CD14-positive monocyte (primary cell): Measurements from ENCODE around the gene ITPR3. TPM values are rescaled to one million over a fixed set of nuclear protein-coding genes. Genes with fewer than 3 reads are reported as not detected.
A peak's percentile ranks its signal among the peaks of the same experiment; 100 is the strongest.

Source experiments
- DNase-seq, 3 donors: peaks; one replicate each; pipeline ENCODE4 v3.0.0-alpha.2; 2011 to 2022
- H2AFZ ChIP-seq: 2 replicates; pipeline ENCODE4 v1.6.0; 2012; ENCODE audit warnings: mild to moderate bottlenecking, low read depth, low read length, inconsistent platforms; ENCODE audit not compliant: insufficient read depth, poor library complexity, severe bottlenecking
- H3K27ac ChIP-seq, 2 donors: 1 replicate in 1 of 2; 2 replicates in 1 of 2; pipeline ENCODE4 v1.5.1; 2012 to 2013; ENCODE audit warnings: low read length in 2 of 2, control low read depth in 1 of 2, inconsistent platforms in 1 of 2, low read depth in 1 of 2, mild to moderate bottlenecking in 1 of 2
- H3K27me3 ChIP-seq, 2 donors: one replicate each; pipeline versions ENCODE4 v1.6.0 to v1.6.1; 2011 to 2013; ENCODE audit warnings: low read length in 2 of 2; ENCODE audit not compliant: control insufficient read depth in 2 of 2, insufficient read depth in 2 of 2
- H3K36me3 ChIP-seq, 2 donors: replicated peaks in 1 of 2; 1 replicate in 1 of 2; 2 replicates in 1 of 2; pipeline versions ENCODE4 v1.5.1 to v1.6.1; 2012 to 2013; ENCODE audit warnings: low read length in 2 of 2, control low read depth in 1 of 2, inconsistent platforms in 1 of 2, mild to moderate bottlenecking in 1 of 2; ENCODE audit not compliant: insufficient read depth in 2 of 2, control insufficient read depth in 1 of 2
- H3K4me1 ChIP-seq, 2 donors: 1 replicate in 1 of 2; 2 replicates in 1 of 2; pipeline versions ENCODE4 v1.5.1 to v1.6.1; 2012 to 2013; ENCODE audit warnings: low read length in 2 of 2, control low read depth in 1 of 2, inconsistent platforms in 1 of 2, mild to moderate bottlenecking in 1 of 2, moderate library complexity in 1 of 2; ENCODE audit not compliant: insufficient read depth in 2 of 2, control insufficient read depth in 1 of 2
- H3K4me2 ChIP-seq: replicated peaks from 2 replicates; pipeline ENCODE3; 2012; ENCODE audit warnings: low read length, moderate library complexity, mild to moderate bottlenecking; ENCODE audit not compliant: poor library complexity, severe bottlenecking; ENCODE audit errors: extremely low read depth
- H3K4me3 ChIP-seq, 3 experiments: fragments of 200-600 bp in 1 of 3; sonication (generic) in 1 of 3; replicated peaks in 1 of 3; 1 replicate in 2 of 3; 2 replicates in 1 of 3; pipeline ENCODE4 v1.5.1; 2011 to 2013; ENCODE audit warnings: low read length in 3 of 3, mild to moderate bottlenecking in 3 of 3, control low read depth in 2 of 3, low read depth in 2 of 3, inconsistent platforms in 1 of 3, moderate library complexity in 1 of 3
- H3K79me2 ChIP-seq: 2 replicates; pipeline ENCODE4 v1.6.0; 2012; ENCODE audit warnings: mild to moderate bottlenecking, control low read depth, inconsistent platforms, low read length, moderate library complexity; ENCODE audit not compliant: insufficient read depth
- H3K9ac ChIP-seq: 2 replicates; pipeline ENCODE4 v1.6.0; 2017; ENCODE audit warnings: low read length, mild to moderate bottlenecking; ENCODE audit not compliant: insufficient read depth, poor library complexity, severe bottlenecking
- H3K9me3 ChIP-seq, 2 donors: replicated peaks in 1 of 2; 1 replicate in 1 of 2; 2 replicates in 1 of 2; pipeline versions ENCODE4 v1.5.1 to v1.6.1; 2012 to 2013; ENCODE audit warnings: low read length in 2 of 2, control low read depth in 1 of 2; ENCODE audit not compliant: control insufficient read depth in 1 of 2, insufficient read depth in 1 of 2
- H4K20me1 ChIP-seq: 2 replicates; pipeline ENCODE4 v1.6.0; 2012; ENCODE audit warnings: mild to moderate bottlenecking, low read length, control low read depth, moderate library complexity; ENCODE audit not compliant: insufficient read depth
- H3K27ac Mint-ChIP-seq, 7 donors: one replicate each; pipeline ENCODE4 v1.8.0; 2020; ENCODE audit warnings: mild to moderate bottlenecking in 7 of 7, mixed read lengths in 7 of 7, moderate library complexity in 6 of 7, inconsistent platforms in 2 of 7
- H3K27me3 Mint-ChIP-seq, 3 donors: one replicate each; pipeline ENCODE4 v1.8.0; 2021 to 2022; ENCODE audit warnings: low read depth in 3 of 3, mild to moderate bottlenecking in 3 of 3, mixed read lengths in 3 of 3, moderate library complexity in 3 of 3, inconsistent platforms in 1 of 3
- H3K36me3 Mint-ChIP-seq, 2 donors: one replicate each; pipeline ENCODE4 v1.8.0; 2020; ENCODE audit warnings: mixed read lengths in 2 of 2, inconsistent platforms in 1 of 2, mild to moderate bottlenecking in 1 of 2
- H3K4me1 Mint-ChIP-seq: one replicate; pipeline ENCODE4 v1.8.0; 2020; ENCODE audit warnings: mild to moderate bottlenecking, mixed read lengths
- H3K4me3 Mint-ChIP-seq, 2 donors: one replicate each; pipeline ENCODE4 v1.8.0; 2020; ENCODE audit warnings: mild to moderate bottlenecking in 2 of 2, mixed read lengths in 2 of 2, moderate library complexity in 1 of 2
- H3K9me3 Mint-ChIP-seq, 7 donors: one replicate each; pipeline ENCODE4 v1.8.0; 2020 to 2022; ENCODE audit warnings: mixed read lengths in 7 of 7, mild to moderate bottlenecking in 6 of 7, moderate library complexity in 6 of 7, inconsistent platforms in 2 of 7
- WGBS: methylation state at CpG from one replicate; pipeline ENCODE4 v1.1.5; 2013; ENCODE audit warnings: missing lambda C conversion rate; ENCODE audit not compliant: insufficient coverage; 5-methylcytosine and 5-hydroxymethylcytosine counted together
- intact Hi-C, 2 donors: fragments of 100-400 bp; cut with micrococcal nuclease; formaldehyde crosslinking; loops; one replicate each; pipeline versions ENCODE4 v1.15.0 to v1.15.1; 2023
- polyA plus RNA-seq, 3 donors: library from polyadenylated mRNA; depleted of rRNA in 1 of 3; unstranded in 2 of 3; stranded (reverse) in 1 of 3; fragments of 300-500 nt in 2 of 3; fragments of >200 nt in 1 of 3; fragmentation: Illumina TruSeq in 2 of 3; gene quantifications; 1 replicate in 2 of 3; 2 replicates in 1 of 3; pipeline ENCODE4 v1.2.3, GENCODE V29; 2012 to 2021
- TF ChIP-seq, protein P1 (sequence below): fragments of 200-600 bp; IDR thresholded peaks from one replicate; pipeline ENCODE4 v1.8.0; 2022; ENCODE audit warnings: antibody characterized with exemption, mild to moderate bottlenecking

ITPR3 gene
- polyA plus RNA-seq, 3 donors, result 1.8 TPM; not detected in 2

DNA sequence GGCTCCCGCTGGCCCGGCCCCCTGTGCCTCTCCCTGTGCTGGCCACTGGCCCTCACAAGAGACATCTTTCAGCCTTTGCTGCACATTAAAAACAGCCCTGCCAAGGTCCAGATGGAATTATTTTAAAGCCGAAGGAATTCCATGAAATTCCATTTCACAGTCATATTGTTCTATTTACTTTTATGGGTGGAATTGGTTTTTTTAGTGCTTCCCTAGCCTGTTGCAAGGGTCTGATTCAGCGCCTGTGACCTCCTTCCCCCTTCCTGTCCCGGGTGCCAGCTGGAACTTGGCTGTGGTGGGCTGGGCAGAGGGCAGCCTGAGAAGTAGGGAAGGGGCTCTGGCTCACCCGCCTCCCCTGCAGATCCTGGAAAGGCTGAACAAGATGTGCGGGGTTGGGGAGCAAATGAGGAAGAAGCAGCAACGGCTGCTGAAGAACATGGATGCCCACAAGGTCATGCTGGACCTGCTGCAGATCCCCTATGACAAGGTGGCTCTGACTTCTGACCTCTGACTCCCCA lies 56.1 kb downstream of the ITPR3 start:
- Mint-ChIP-seq H3K27ac (no peak overlapping the region), H3K27me3 (peaks cover 0 to 2% (median 0%) of the 10 kb centered on the region in 3 donors), H3K36me3 (peaks cover 6 to 35% of the 10 kb centered on the region in 2 donors), H3K4me1 (no peaks in the 10 kb centered on the region), H3K4me3 (no peak overlapping the region), H3K9me3 (no peaks in the 10 kb centered on the region)
- H3K27me3 ChIP-seq, result no peaks in the 10 kb centered on the region
- H4K20me1 ChIP-seq, result no peaks in the 10 kb centered on the region
- no peak overlapping the region for H2AFZ ChIP-seq
- DNase-seq, result no peak
- 58% methylated on average over 6 of the region's 8 CpGs for WGBS
- no peaks in the 10 kb centered on the region for H3K9me3 ChIP-seq
- no peak overlapping the region for H3K27ac ChIP-seq
- H3K79me2 ChIP-seq, result no peaks in the 10 kb centered on the region
- no peak overlapping the region for H3K9ac ChIP-seq
- no peaks in the 10 kb centered on the region for H3K36me3 ChIP-seq
- no peak overlapping the region for H3K4me3 ChIP-seq
- intact Hi-C loops, result no loop called here
- H3K4me2 ChIP-seq, result no peak overlapping the region
- no peaks in the 10 kb centered on the region for H3K4me1 ChIP-seq
- TF ChIP-seq, protein P1, sequence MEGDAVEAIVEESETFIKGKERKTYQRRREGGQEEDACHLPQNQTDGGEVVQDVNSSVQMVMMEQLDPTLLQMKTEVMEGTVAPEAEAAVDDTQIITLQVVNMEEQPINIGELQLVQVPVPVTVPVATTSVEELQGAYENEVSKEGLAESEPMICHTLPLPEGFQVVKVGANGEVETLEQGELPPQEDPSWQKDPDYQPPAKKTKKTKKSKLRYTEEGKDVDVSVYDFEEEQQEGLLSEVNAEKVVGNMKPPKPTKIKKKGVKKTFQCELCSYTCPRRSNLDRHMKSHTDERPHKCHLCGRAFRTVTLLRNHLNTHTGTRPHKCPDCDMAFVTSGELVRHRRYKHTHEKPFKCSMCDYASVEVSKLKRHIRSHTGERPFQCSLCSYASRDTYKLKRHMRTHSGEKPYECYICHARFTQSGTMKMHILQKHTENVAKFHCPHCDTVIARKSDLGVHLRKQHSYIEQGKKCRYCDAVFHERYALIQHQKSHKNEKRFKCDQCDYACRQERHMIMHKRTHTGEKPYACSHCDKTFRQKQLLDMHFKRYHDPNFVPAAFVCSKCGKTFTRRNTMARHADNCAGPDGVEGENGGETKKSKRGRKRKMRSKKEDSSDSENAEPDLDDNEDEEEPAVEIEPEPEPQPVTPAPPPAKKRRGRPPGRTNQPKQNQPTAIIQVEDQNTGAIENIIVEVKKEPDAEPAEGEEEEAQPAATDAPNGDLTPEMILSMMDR, result no peak

DNA sequence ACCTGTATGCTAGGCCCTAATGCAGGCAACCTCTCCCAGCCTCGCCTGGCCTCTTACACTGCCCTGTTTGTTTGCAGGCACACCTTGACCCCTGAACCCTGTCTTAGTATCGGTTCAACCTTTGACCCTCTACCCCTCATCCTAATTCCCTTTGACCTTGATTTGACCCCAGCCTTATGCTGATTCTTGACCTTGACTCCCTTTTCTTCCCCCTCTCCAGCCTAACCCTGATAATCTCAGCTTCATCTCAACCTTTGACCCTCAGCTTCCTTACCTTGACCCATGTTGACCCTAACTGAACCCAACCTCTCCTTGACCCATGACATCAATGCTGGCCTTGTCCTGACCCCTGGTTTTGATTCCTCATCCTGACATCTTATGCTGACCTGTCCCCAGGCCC lies 56.6 kb downstream of the ITPR3 start:
- H3K36me3 Mint-ChIP-seq, result peaks cover 6 to 37% of the 10 kb centered on the region in 2 donors

More for the DNA sequence above, 56.6 kb downstream of the ITPR3 start:
- Mint-ChIP-seq H3K27me3 (peaks cover 0 to 2% (median 0%) of the 10 kb centered on the region in 3 donors), H3K27ac (peak overlapping the region in 1 of 7 donors; percentile 15), H3K4me3 (no peak overlapping the region), H3K9me3 (no peaks in the 10 kb centered on the region), H3K4me1 (no peaks in the 10 kb centered on the region)
- Histone ChIP-seq H3K36me3 (no peaks in the 10 kb centered on the region), H3K27me3 (no peaks in the 10 kb centered on the region), H3K4me1 (no peaks in the 10 kb centered on the region), H2AFZ (no peak overlapping the region), H3K79me2 (no peaks in the 10 kb centered on the region), H4K20me1 (no peaks in the 10 kb centered on the region), H3K9ac (no peak overlapping the region), H3K4me3 (no peak overlapping the region), H3K4me2 (no peak overlapping the region), H3K9me3 (no peaks in the 10 kb centered on the region), H3K27ac (no peak overlapping the region)
- 96% methylated on average over 2 of the region's 2 CpGs for WGBS
- intact Hi-C loops, result no loop called here
- TF ChIP-seq, protein P1, result no peak
- no peak for DNase-seq
